Endothelial cell (in vitro differentiated cells): Measurements from ENCODE around the gene KCNK5. TPM values are rescaled to one million over a fixed set of nuclear protein-coding genes. Genes with fewer than 3 reads are reported as not detected.

Experiments used
- DNase-seq: peaks from one replicate; pipeline ENCODE4 v3.0.0; 2021; ENCODE audit warnings: low spot score
- H3K27ac Mint-ChIP-seq: one replicate; pipeline ENCODE4 v1.8.0; 2021; ENCODE audit warnings: mixed read lengths, inconsistent platforms; ENCODE audit not compliant: unreplicated experiment
- H3K27me3 Mint-ChIP-seq: one replicate; pipeline ENCODE4 v1.8.0; 2021; ENCODE audit warnings: mild to moderate bottlenecking, moderate library complexity, mixed read lengths, inconsistent platforms; ENCODE audit not compliant: unreplicated experiment
- H3K36me3 Mint-ChIP-seq: one replicate; pipeline ENCODE4 v1.8.0; 2021; ENCODE audit warnings: mild to moderate bottlenecking, low read depth, mixed read lengths, inconsistent platforms; ENCODE audit not compliant: unreplicated experiment
- H3K4me1 Mint-ChIP-seq: one replicate; pipeline ENCODE4 v1.8.0; 2021; ENCODE audit warnings: mild to moderate bottlenecking, mixed read lengths, inconsistent platforms; ENCODE audit not compliant: unreplicated experiment
- H3K4me3 Mint-ChIP-seq: one replicate; pipeline ENCODE4 v1.8.0; 2021; ENCODE audit warnings: mild to moderate bottlenecking, mixed read lengths, inconsistent platforms; ENCODE audit not compliant: unreplicated experiment
- H3K9me3 Mint-ChIP-seq: one replicate; pipeline ENCODE4 v1.8.0; 2021; ENCODE audit warnings: mixed read lengths, inconsistent platforms; ENCODE audit not compliant: unreplicated experiment
- long read RNA-seq: library from polyadenylated mRNA; unstranded; transcript quantifications from one replicate; pipeline ENCODE4 v2.0.0, GENCODE V29; 2020; ENCODE audit not compliant: unreplicated experiment
- total RNA-seq: library from RNA; stranded (reverse); fragmentation: NEBNext Ultra II Directional; extraction: Animal tissue kit (Norgen Biotek cat#: 25700); gene quantifications from one replicate; pipeline ENCODE4 v1.2.1, GENCODE V29; 2021; ENCODE audit not compliant: unreplicated experiment
- TF ChIP-seq, protein P1 (sequence below): fragments of 200-600 bp; sonication (generic); IDR thresholded peaks from one replicate; pipeline ENCODE4 v1.5.0; 2021; ENCODE audit warnings: antibody characterized with exemption; ENCODE audit not compliant: unreplicated experiment

KCNK5 gene, protein sequence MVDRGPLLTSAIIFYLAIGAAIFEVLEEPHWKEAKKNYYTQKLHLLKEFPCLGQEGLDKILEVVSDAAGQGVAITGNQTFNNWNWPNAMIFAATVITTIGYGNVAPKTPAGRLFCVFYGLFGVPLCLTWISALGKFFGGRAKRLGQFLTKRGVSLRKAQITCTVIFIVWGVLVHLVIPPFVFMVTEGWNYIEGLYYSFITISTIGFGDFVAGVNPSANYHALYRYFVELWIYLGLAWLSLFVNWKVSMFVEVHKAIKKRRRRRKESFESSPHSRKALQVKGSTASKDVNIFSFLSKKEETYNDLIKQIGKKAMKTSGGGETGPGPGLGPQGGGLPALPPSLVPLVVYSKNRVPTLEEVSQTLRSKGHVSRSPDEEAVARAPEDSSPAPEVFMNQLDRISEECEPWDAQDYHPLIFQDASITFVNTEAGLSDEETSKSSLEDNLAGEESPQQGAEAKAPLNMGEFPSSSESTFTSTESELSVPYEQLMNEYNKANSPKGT
- 9.8 TPM for total RNA-seq
- long read RNA-seq, partial matches to known transcripts = 0 of 1 reads
- long read RNA-seq, other reads (novel, unspliced or antisense) = 1 of 1 reads

DNA sequence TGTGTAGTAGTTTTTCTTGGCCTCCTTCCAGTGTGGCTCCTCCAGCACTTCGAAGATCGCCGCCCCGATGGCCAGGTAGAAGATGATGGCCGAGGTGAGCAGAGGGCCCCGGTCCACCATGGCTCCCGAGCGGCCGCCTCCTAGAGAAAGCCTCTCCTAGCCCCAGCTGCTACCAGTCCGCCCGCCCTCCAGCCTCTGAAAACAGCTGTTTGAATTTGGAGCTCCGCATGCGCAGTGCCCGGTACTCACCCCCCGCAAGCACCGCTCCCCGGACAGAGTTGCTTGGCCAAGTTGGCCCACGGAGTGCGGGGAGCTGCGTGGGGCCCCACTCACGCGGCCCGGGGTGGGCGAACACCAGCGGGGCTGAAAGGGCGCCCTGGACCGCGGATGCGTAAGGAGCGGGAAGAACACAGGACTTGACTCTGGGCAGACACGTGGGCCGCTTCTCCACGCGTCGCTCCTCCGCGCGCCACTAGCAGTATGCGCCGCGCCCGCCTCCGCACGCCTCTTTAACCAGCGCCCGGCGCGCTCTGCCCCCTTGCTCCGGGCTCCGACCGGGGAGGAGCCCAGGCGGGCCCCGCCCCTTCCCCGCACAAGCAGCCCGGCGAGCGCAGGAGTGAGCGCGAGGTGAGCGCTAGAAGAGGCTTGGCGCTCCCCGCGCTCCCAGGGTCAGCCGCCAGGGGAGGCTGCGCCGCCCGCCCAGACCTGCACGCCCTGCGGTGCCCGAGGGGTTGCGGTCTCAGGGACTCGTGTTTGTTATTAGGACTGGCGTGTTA lies at the start of gene KCNK5:
TSS of gene KCNK5 (minus strand) at position 484 of the 776 bp plus-strand sequence. CDS start at position 120, 364 bp downstream.
- DNase-seq = peak; percentile 75
- Mint-ChIP-seq H3K27me3 (peaks cover 5% of the 10 kb centered on the region), H3K4me1 (peaks cover 66% of the 10 kb centered on the region), H3K4me3 (peak within 1 kb of the TSS; percentile 85), H3K36me3 (peaks cover 3% of the 10 kb centered on the region), H3K9me3 (no peaks in the 10 kb centered on the region), H3K27ac (no peak within 1 kb of the TSS)
- TF ChIP-seq, protein P1, sequence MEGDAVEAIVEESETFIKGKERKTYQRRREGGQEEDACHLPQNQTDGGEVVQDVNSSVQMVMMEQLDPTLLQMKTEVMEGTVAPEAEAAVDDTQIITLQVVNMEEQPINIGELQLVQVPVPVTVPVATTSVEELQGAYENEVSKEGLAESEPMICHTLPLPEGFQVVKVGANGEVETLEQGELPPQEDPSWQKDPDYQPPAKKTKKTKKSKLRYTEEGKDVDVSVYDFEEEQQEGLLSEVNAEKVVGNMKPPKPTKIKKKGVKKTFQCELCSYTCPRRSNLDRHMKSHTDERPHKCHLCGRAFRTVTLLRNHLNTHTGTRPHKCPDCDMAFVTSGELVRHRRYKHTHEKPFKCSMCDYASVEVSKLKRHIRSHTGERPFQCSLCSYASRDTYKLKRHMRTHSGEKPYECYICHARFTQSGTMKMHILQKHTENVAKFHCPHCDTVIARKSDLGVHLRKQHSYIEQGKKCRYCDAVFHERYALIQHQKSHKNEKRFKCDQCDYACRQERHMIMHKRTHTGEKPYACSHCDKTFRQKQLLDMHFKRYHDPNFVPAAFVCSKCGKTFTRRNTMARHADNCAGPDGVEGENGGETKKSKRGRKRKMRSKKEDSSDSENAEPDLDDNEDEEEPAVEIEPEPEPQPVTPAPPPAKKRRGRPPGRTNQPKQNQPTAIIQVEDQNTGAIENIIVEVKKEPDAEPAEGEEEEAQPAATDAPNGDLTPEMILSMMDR = peak; percentile 76

DNA sequence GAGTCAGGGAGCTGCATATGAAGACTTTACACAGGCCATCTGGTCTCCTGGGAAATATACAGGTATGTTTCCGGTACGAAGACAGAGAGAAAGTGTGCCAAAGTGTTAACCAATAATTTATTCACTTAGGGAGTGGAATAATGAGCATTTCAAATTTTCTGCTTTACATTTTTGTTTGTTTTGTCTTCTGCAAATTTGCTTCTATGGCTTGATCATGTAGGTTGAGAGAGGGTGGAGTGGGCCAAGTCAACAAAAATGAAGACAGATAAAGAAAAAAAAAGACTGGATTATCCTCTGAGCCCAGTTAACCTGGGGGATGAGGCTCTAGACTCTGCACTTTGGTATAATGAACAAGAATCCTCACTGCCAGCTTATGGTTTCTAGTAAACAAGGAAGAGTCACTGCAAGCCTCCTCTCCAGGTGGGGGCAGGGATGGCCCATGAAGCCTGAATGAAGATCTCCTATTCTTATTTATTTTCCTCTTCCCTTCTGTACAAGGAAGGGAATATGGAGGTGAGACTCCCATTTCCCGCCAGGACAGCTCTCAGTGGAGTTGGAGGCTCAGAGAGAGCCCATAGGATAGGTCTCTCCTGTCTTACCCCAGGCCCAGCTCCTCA lies 47.2 kb upstream of the KCNK5 start:
- TF ChIP-seq, protein P1 = no peak
- Mint-ChIP-seq H3K4me3 (no peak overlapping the region), H3K27me3 (peaks cover 7% of the 10 kb centered on the region), H3K36me3 (no peaks in the 10 kb centered on the region), H3K9me3 (no peaks in the 10 kb centered on the region), H3K4me1 (no peaks in the 10 kb centered on the region), H3K27ac (no peak overlapping the region)
- no peak for DNase-seq

DNA sequence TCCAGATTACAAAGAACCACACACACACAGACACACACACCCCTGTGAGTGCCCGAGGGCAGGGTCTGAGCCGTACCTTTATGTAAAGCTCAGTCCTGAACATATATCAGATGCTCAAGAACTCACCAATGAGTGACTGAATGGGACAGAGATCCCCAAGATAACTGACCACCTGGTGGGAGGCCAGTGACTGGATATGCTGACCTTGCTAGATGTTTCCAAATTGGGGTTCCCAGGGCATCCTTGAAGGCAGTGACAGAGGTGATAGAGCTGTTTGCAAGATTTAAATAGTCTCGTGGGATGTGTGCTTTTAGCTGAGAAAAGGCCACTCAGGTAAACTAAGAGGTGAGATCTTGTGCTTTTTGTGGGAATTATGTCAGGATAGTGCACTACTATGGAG lies 45.6 kb upstream of the KCNK5 start:
- no peaks in the 10 kb centered on the region for H3K36me3 Mint-ChIP-seq
- H3K9me3 Mint-ChIP-seq = no peaks in the 10 kb centered on the region
- no peaks in the 10 kb centered on the region for H3K4me1 Mint-ChIP-seq
- no peak overlapping the region for H3K27ac Mint-ChIP-seq
- peaks cover 1% of the 10 kb centered on the region for H3K27me3 Mint-ChIP-seq
- no peak for DNase-seq
- H3K4me3 Mint-ChIP-seq = no peak overlapping the region
- TF ChIP-seq, protein P1 = no peak

DNA sequence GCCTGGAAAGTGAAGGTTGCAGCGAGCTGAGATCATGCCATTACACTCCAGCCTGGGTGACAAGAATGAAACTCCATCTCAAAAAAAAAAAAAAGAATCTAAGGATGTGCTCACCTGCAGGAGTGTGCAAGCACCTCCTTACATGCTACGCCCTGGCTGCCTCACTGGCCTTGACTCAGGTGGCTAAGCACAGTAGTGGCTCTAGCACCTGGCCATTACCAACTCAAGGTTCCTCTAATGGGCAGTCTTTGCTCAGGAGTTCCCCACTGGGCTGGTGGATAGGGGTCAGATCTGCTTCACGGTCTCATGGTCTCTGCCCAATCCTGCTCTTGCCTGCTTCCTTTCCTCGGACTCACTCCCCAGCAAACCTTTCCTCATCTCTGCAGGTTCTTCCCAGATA lies 45.2 kb upstream of the KCNK5 start:
- H3K9me3 Mint-ChIP-seq = no peaks in the 10 kb centered on the region
- no peak overlapping the region for H3K27ac Mint-ChIP-seq
- H3K4me3 Mint-ChIP-seq = no peak overlapping the region
- no peaks in the 10 kb centered on the region for H3K4me1 Mint-ChIP-seq
- H3K36me3 Mint-ChIP-seq = no peaks in the 10 kb centered on the region
- peaks cover 1% of the 10 kb centered on the region for H3K27me3 Mint-ChIP-seq
- TF ChIP-seq, protein P1 = no peak
- no peak for DNase-seq
